Right lobe of liver (tissue), 4 donors: Measurements from ENCODE around the gene CDH18.

Source experiments
- CTCF ChIP-seq, 4 donors: fragments of 200-600 bp in 3 of 4; fragments of 450-650 bp in 1 of 4; IDR thresholded peaks; one replicate each; pipeline versions ENCODE4 v1.5.1 to v1.8.0; 2016 to 2022; ENCODE audit warnings: antibody characterized with exemption in 4 of 4, mild to moderate bottlenecking in 2 of 4
- POLR2A ChIP-seq: fragments of 450-650 bp; IDR thresholded peaks from one replicate; pipeline ENCODE4 v1.6.1; 2017; ENCODE audit warnings: antibody characterized with exemption, mild to moderate bottlenecking
- donor health status: DM: no; HTN: no; CAD: no.
- donor health status: DM: no; HTN: no; CAD: no.
- donor health status: DM: no; HTN: yes; CAD: no.

GRCh38 chr5:19855931-19856330 is 132.1 kb downstream of the CDH18 start:
- no peak for TF ChIP-seq CTCF (IDR thresholded peaks at IDR 0.05)
- TF ChIP-seq POLR2A: no peak
